Endodermal cell (in vitro differentiated cells): ENCODE results near the gene KCNQ2. TPM values are rescaled to one million over a fixed set of nuclear protein-coding genes. Genes with fewer than 3 reads are reported as not detected.

ENCODE experiments used
- DNase-seq: peaks from one replicate; pipeline ENCODE4 v3.0.0-alpha.2; 2017
- H3K27ac ChIP-seq: 2 replicates; pipeline ENCODE4 v1.5.1; 2013; ENCODE audit warnings: mild to moderate bottlenecking, low read depth, low read length, moderate library complexity
- H3K27me3 ChIP-seq: 2 replicates; pipeline ENCODE4 v1.6.1; 2013; ENCODE audit warnings: mild to moderate bottlenecking, low read length, moderate library complexity; ENCODE audit not compliant: insufficient read depth, control insufficient read depth, poor library complexity, severe bottlenecking
- H3K36me3 ChIP-seq: 2 replicates; pipeline ENCODE4 v1.7.0; 2013; ENCODE audit warnings: mild to moderate bottlenecking, low read length, moderate library complexity; ENCODE audit not compliant: control insufficient read depth, insufficient read depth
- H3K4me1 ChIP-seq: one replicate; pipeline ENCODE4 v1.7.0; 2013; ENCODE audit warnings: low read length; ENCODE audit not compliant: control insufficient read depth, insufficient read depth
- H3K4me3 ChIP-seq: 2 replicates; pipeline ENCODE4 v1.5.1; 2013; ENCODE audit warnings: mild to moderate bottlenecking, low read length, moderate library complexity
- H3K9ac ChIP-seq: 2 replicates; pipeline ENCODE4 v1.6.1; 2013; ENCODE audit warnings: mild to moderate bottlenecking, low read length, moderate library complexity; ENCODE audit not compliant: poor library complexity, severe bottlenecking; ENCODE audit errors: extremely low read depth
- H3K9me3 ChIP-seq: 2 replicates; pipeline ENCODE4 v1.6.1; 2013; ENCODE audit warnings: mild to moderate bottlenecking, low read length, moderate library complexity; ENCODE audit not compliant: control insufficient read depth
- H3K27ac Mint-ChIP-seq: 2 replicates; pipeline ENCODE4 v1.8.0; 2020; ENCODE audit warnings: mixed read lengths
- H3K27me3 Mint-ChIP-seq: 2 replicates; pipeline ENCODE4 v1.8.0; 2021; ENCODE audit warnings: mild to moderate bottlenecking, mixed read lengths; ENCODE audit not compliant: insufficient read depth
- H3K36me3 Mint-ChIP-seq: 2 replicates; pipeline ENCODE4 v1.8.0; 2020; ENCODE audit warnings: low read depth, mixed read lengths
- H3K4me1 Mint-ChIP-seq: 2 replicates; pipeline ENCODE4 v1.8.0; 2020; ENCODE audit warnings: mixed read lengths
- H3K4me3 Mint-ChIP-seq: 2 replicates; pipeline ENCODE4 v1.8.0; 2020; ENCODE audit warnings: mild to moderate bottlenecking, moderate library complexity, mixed read lengths
- H3K9me3 Mint-ChIP-seq: 2 replicates; pipeline ENCODE4 v1.8.0; 2020; ENCODE audit warnings: mild to moderate bottlenecking, mixed read lengths
- CTCF ChIP-seq: fragments of 200-600 bp; sonication (generic); conservative IDR thresholded peaks from 2 replicates; pipeline ENCODE4 v1.5.0; 2021; ENCODE audit warnings: antibody characterized with exemption, mild to moderate bottlenecking
- WGBS, 2 experiments: methylation state at CpG; one replicate each; pipeline versions ENCODE4 v1.1.5 to v1.1.7; 2013; ENCODE audit warnings: missing lambda C conversion rate in 2 of 2, mixed read lengths in 1 of 2; ENCODE audit not compliant: insufficient coverage in 1 of 2, insufficient read length in 1 of 2; 5-methylcytosine and 5-hydroxymethylcytosine counted together
- total RNA-seq, 2 donors: library from RNA; stranded (reverse); fragmentation: NEBNext Ultra II Directional in 1 of 2; extraction: Animal tissue kit (Norgen Biotek cat#: 25700) in 1 of 2; gene quantifications; 2 replicates in 1 of 2; 3 replicates in 1 of 2; pipeline ENCODE4 v1.2.1, GENCODE V29; 2021

KCNQ2 gene
- total RNA-seq, 2 donors from 2014 or later = 36.4 to 62.8 TPM

DNA sequence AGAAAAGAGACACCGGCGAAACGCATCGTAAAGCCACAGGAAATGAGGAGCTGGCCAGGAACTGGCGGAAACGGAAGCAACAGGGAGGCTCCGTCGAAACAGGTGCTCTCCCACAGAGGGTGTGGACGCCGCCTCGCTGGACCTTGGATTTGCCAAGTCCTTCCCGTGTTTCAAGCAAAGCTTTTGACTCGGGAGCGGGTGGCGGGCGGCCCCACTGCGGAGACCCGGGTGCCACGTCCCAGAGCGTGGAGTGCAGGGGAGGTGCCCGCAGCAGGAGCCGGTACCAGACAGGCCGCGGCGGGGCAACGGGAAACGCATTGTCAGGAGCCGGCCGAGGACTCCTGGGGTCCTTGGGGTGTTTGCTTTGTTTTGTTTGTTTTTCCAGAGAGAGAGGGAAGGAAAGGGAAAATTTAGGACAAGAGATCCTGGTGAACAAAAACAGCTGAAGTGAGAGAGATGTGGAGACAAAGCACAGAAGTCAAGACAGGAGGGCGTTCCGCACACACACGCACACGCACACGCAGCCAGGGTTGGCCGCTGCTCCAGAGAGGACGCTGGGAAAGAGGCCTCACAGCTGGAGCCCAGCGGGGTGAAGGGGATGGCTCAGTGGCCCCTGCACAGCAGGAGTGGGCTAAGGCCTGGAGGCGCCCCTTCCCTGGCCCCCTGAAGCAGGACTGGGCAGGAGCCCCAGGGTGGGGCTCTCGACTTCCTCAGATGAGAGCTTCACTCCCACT, 60.4 kb downstream of the KCNQ2 start:
- no peak for TF ChIP-seq CTCF
- Histone ChIP-seq H3K27me3 (no peaks in the 10 kb centered on the region), H3K27ac (no peak overlapping the region), H3K4me1 (no peaks in the 10 kb centered on the region), H3K9ac (no peak overlapping the region), H3K4me3 (no peak overlapping the region), H3K9me3 (no peaks in the 10 kb centered on the region), H3K36me3 (no peaks in the 10 kb centered on the region)
- no peaks in the 10 kb centered on the region for H3K27me3 Mint-ChIP-seq
- H3K9me3 Mint-ChIP-seq = no peaks in the 10 kb centered on the region
- H3K4me3 Mint-ChIP-seq = no peak overlapping the region
- peaks cover 2% of the 10 kb centered on the region for H3K4me1 Mint-ChIP-seq
- no peaks in the 10 kb centered on the region for H3K36me3 Mint-ChIP-seq
- H3K27ac Mint-ChIP-seq = peak overlapping the region; percentile 42
- 91 to 95% methylated on average over 28 to 39 of the region's 39 CpGs for WGBS, 2 experiments
- DNase-seq = no peak

- Histone ChIP-seq H3K36me3 (no peaks in the 10 kb centered on the region), H3K9me3 (no peaks in the 10 kb centered on the region), H3K4me3 (no peak overlapping the region), H3K27me3 (no peaks in the 10 kb centered on the region), H3K4me1 (no peaks in the 10 kb centered on the region), H3K9ac (no peak overlapping the region), H3K27ac (no peak overlapping the region)
- H3K36me3 Mint-ChIP-seq = no peaks in the 10 kb centered on the region
- no peak overlapping the region for H3K27ac Mint-ChIP-seq
- no peak overlapping the region for H3K4me3 Mint-ChIP-seq
- peak; percentile 40 for TF ChIP-seq CTCF
- WGBS, 2 experiments = 91 to 93% methylated on average over 10 to 27 of the region's 27 CpGs
- H3K4me1 Mint-ChIP-seq = peaks cover 2% of the 10 kb centered on the region
- H3K27me3 Mint-ChIP-seq = no peaks in the 10 kb centered on the region
- no peak for DNase-seq
- no peaks in the 10 kb centered on the region for H3K9me3 Mint-ChIP-seq
These were observed 61.1 kb downstream of the KCNQ2 start for GRCh38 chr20:63411151-63411897.

DNA sequence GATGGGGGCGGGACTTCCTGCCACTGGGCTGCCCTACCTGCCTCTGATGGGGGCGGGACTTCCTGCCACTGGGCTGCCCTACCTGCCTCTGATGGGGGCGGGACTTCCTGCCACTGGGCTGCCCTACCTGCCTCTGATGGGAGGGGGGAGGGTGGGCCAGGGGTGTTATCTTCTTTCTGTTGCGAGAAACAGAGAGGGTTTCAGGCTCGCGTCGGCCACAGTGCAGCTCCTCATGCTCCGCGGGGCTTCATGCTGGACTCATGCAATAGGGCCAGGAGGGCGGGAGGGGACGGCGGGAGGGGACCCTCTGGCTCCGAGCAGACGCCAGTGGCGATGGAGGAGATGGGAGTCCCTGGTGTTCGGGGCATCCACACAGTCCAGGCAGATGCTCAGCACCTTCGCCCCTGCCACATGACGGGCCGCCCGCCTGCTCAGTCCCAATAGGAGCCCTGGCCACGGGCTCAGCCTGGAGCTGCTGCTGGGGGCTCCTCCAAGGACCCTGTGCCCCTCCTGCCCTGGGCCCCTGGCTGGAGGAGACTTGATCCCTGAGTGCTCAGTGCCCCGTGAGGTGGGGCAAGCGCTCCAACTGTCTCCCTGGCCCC, 62.5 kb downstream of the KCNQ2 start:
- Mint-ChIP-seq H3K4me1 (peaks cover 2% of the 10 kb centered on the region), H3K27me3 (no peaks in the 10 kb centered on the region), H3K36me3 (no peaks in the 10 kb centered on the region), H3K4me3 (no peak overlapping the region), H3K9me3 (no peaks in the 10 kb centered on the region), H3K27ac (no peak overlapping the region)
- H3K27me3 ChIP-seq = no peaks in the 10 kb centered on the region
- H3K36me3 ChIP-seq = no peaks in the 10 kb centered on the region
- no peak overlapping the region for H3K4me3 ChIP-seq
- peak overlapping the region; percentile 24 for H3K27ac ChIP-seq
- no peaks in the 10 kb centered on the region for H3K4me1 ChIP-seq
- H3K9ac ChIP-seq = no peak overlapping the region
- no peaks in the 10 kb centered on the region for H3K9me3 ChIP-seq
- TF ChIP-seq CTCF = no peak
- WGBS, 2 experiments = 91 to 93% methylated on average over 14 to 21 of the region's 23 CpGs
- peak; percentile 81 for DNase-seq
